HepG2 (cell line): Measurements from ENCODE around the gene BHLHA9. TPM values are rescaled to one million over a fixed set of nuclear protein-coding genes. Genes with fewer than 3 reads are reported as not detected.

ENCODE experiments used
- ARHGAP35 ChIP-seq: sonication (generic); formaldehyde crosslinking; IDR thresholded peaks from 2 replicates; pipeline ENCODE4 v1.9.0; 2022; ENCODE audit warnings: mild to moderate bottlenecking, inconsistent platforms, moderate library complexity, missing genetic modification reagents, borderline replicate concordance
- MYC ChIP-seq: sonication (generic); formaldehyde crosslinking; IDR thresholded peaks from 2 replicates; pipeline ENCODE4 v1.9.0; 2021; ENCODE audit warnings: missing genetic modification reagents, borderline replicate concordance
- SNAPC5 ChIP-seq: sonication (generic); formaldehyde crosslinking; IDR thresholded peaks from 2 replicates; pipeline ENCODE4 v1.8.1; 2023; ENCODE audit warnings: mild to moderate bottlenecking, missing genetic modification reagents, borderline replicate concordance
- ZNF687 ChIP-seq: sonication (generic); formaldehyde crosslinking; IDR thresholded peaks from 2 replicates; pipeline ENCODE4 v1.5.1; 2020; ENCODE audit warnings: mild to moderate bottlenecking, missing genetic modification reagents, moderate library complexity
- ZNF800 ChIP-seq: sonication (generic); formaldehyde crosslinking; IDR thresholded peaks from 2 replicates; pipeline ENCODE4 v1.4.0; 2020; ENCODE audit warnings: missing genetic modification reagents
- polyA plus RNA-seq, 8 experiments: library from polyadenylated mRNA; depleted of rRNA in 3 of 8; stranded (reverse) in 7 of 8; unstranded in 1 of 8; fragments of >200 nt; fragmentation: Illumina TruSeq in 4 of 8; extraction: Trizol in 4 of 8; gene quantifications; 2 replicates each; pipeline versions ENCODE4 v1.2.1 to v1.2.3, GENCODE V29; 2011 to 2016; ENCODE audit warnings: low read depth in 4 of 8, missing spikeins in 1 of 8, mixed read lengths in 1 of 8; ENCODE audit not compliant: insufficient read depth in 1 of 8
- total RNA-seq, 5 experiments: library from RNA; depleted of rRNA; stranded (reverse); fragments of >200 nt; fragmentation: Illumina TruSeq; extraction: Trizol; gene quantifications; 2 replicates each; pipeline ENCODE4 v1.2.3, GENCODE V29; 2016; ENCODE audit warnings: low read depth in 1 of 5

The BHLHA9 gene
- total and polyA plus RNA-seq, 2 of the 13 experiments (the other 11 are each of a cell fraction or from before 2014, with no cell fraction given) = not detected

GRCh38 chr17:1298606-1299005 is 28.4 kb downstream of the BHLHA9 start (continued):
- TF ChIP-seq ZNF687 (CRISPR knock-in tag) (peak; percentile 38; the same call in 1 of the 2 replicates), ZNF800 (CRISPR knock-in tag) (peak; percentile 26; the same call in 1 of the 2 replicates), SNAPC5 (CRISPR knock-in tag) (no peak), MYC (CRISPR knock-in tag) (0 out of 2 replicates have a peak, but pooled peaks have one; percentile 17), ARHGAP35 (CRISPR knock-in tag) (no peak)
